GM12892 (cell line): ENCODE measurements around the gene REEP1.

Experiments used
- DNase-seq: peaks from one replicate; pipeline ENCODE4 v3.0.0; 2011; ENCODE audit not compliant: insufficient read length
- FAIRE-seq: peaks from 2 replicates; lab custom pipeline; 2011; peaks lifted over from hg19 to GRCh38; lab: Jason Lieb, UNC
- POLR2A ChIP-seq: IDR thresholded peaks from 2 replicates; pipeline ENCODE4 v1.6.1; 2011; ENCODE audit warnings: low read depth, low read length, control low read depth
- POLR2AphosphoS5 ChIP-seq: IDR thresholded peaks from 2 replicates; pipeline ENCODE4 v1.6.1; 2011; ENCODE audit warnings: low read depth, low read length, control low read depth
- TAF1 ChIP-seq: IDR thresholded peaks from 2 replicates; pipeline ENCODE4 v1.6.1; 2011; ENCODE audit warnings: low read depth, mild to moderate bottlenecking, control low read depth, low read length, borderline replicate concordance

The REEP1 gene

GRCh38 chr2:86315084-86315483 is 22.3 kb downstream of the REEP1 start:
- DNase-seq (no peak), FAIRE-seq (no peak)
- TF ChIP-seq POLR2A = no peak
- TF ChIP-seq TAF1 = no peak
- TF ChIP-seq POLR2AphosphoS5 = no peak

GRCh38 chr2:86314125-86314524 is 23.3 kb downstream of the REEP1 start:
- TF ChIP-seq POLR2AphosphoS5 = no peak
- TF ChIP-seq TAF1 = no peak
- no peak for TF ChIP-seq POLR2A
- DNase-seq (no peak), FAIRE-seq (no peak)

DNA sequence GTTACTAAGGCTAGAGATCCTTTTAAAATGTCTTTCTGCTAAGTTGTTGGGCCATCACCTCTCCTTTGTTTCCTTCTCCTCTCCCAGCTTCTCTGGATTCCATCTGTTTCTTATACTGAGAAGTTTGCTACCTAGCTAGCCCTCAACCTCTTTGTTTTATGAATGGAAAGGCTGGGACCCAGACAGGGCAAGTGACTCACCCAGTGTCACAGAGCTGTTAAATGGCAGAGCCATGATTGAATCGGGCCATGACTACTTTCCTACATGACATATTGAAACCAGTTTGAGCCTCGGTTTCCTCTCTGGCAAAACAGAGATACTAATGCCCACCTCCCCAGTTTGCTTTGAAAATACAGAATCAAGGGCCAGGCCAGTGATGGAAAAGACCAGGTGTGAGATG is 24.1 kb downstream of the REEP1 start:
- DNase-seq (no peak), FAIRE-seq (no peak)
- TF ChIP-seq TAF1 = no peak
- no peak for TF ChIP-seq POLR2AphosphoS5
- TF ChIP-seq POLR2A = no peak

- no peak for TF ChIP-seq TAF1
- TF ChIP-seq POLR2A = no peak
- FAIRE-seq = no peak
- no peak for DNase-seq
These were observed 25.5 kb downstream of the REEP1 start for GRCh38 chr2:86311879-86312278.

DNA sequence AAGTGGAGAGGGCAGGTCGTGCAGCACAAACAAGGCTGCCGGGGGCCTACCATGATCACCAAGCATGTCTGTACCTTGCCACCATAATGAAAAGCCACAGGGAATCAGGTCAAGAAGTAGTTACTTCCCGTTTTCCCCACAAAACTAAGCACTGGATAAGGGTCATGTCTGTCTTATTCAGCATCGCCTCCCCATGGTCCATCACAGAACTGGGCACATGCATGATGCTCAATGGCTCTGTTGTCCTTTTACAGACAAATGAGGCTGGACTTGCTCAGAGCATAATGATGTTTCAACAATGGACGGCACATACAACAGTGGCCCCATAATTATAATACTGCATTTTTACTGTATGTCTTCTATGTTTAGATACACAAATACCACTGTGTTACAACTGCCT is 27.5 kb downstream of the REEP1 start:
- FAIRE-seq = no peak
- TF ChIP-seq TAF1 (no peak), POLR2A (no peak), POLR2AphosphoS5 (no peak)
- no peak for DNase-seq

- FAIRE-seq = no peak
- DNase-seq = no peak
- no peak for TF ChIP-seq TAF1
- no peak for TF ChIP-seq POLR2A
- no peak for TF ChIP-seq POLR2AphosphoS5
These were observed 28.3 kb downstream of the REEP1 start for GRCh38 chr2:86308984-86309695.

- DNase-seq = no peak
- no peak for FAIRE-seq
- TF ChIP-seq POLR2A (no peak), TAF1 (no peak), POLR2AphosphoS5 (no peak)
These were observed 29.1 kb downstream of the REEP1 start for GRCh38 chr2:86308356-86308755.

GRCh38 chr2:86307431-86307830 is 30.0 kb downstream of the REEP1 start:
- TF ChIP-seq TAF1 = no peak
- FAIRE-seq (no peak), DNase-seq (no peak)

- FAIRE-seq (no peak), DNase-seq (no peak)
- no peak for TF ChIP-seq POLR2A
- TF ChIP-seq POLR2AphosphoS5 = no peak
These were observed 31.5 kb downstream of the REEP1 start for GRCh38 chr2:86305915-86306254.

- FAIRE-seq (no peak), DNase-seq (no peak)
- TF ChIP-seq POLR2A (no peak), POLR2AphosphoS5 (no peak), TAF1 (no peak)
These were observed 32.1 kb downstream of the REEP1 start for GRCh38 chr2:86305195-86305914.

DNA sequence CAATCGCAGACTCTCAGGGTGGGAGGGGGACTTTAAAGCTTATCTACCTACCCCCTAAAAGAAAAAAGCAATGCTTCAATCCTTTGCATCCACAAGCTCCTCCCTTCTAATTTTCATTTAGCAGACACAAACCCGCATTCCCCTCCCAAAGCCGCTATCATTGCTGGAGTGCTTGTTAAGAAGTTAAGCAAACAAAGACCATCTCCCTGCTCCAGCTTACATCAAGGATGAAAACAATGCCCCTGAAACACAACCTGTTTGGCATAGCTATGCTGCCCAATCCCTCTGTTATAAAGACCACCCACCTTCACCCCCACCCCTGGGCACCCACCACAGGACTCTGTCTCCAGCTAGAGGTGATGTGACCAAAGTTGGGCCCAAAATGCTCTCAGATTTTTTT is 33.0 kb downstream of the REEP1 start:
- DNase-seq = no peak
- no peak for TF ChIP-seq TAF1
- TF ChIP-seq POLR2AphosphoS5 = no peak
- no peak for FAIRE-seq

GRCh38 chr2:86302320-86302719 is 35.1 kb downstream of the REEP1 start:
- no peak for TF ChIP-seq TAF1
- TF ChIP-seq POLR2A = no peak
- TF ChIP-seq POLR2AphosphoS5 = no peak
- FAIRE-seq (no peak), DNase-seq (no peak)

DNA sequence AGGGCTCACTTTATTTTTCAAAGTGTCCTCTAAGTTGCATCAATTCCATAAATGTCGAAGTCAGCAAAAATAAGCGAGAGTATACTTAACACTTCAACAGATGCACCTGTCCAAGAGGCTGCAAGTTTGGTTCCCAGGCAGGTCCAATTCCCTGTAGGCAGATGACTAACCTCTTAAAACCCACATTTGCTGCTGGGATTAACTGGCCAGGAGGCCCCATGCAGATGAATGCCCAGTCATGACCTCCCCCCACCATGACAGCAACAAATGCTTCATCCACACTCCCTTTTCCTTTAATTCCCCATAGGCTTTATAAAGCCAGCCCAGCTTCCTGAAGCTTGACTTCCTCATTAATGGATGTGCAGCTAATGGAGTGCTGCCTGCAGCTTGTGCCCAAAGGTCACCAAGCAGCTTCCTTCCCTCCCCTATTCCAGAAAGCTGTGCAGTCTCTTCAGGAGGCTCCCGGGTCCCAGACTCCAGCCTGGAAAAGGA is 35.7 kb downstream of the REEP1 start:
- FAIRE-seq (no peak), DNase-seq (no peak)
- TF ChIP-seq TAF1 (no peak), POLR2AphosphoS5 (no peak), POLR2A (no peak)

DNA sequence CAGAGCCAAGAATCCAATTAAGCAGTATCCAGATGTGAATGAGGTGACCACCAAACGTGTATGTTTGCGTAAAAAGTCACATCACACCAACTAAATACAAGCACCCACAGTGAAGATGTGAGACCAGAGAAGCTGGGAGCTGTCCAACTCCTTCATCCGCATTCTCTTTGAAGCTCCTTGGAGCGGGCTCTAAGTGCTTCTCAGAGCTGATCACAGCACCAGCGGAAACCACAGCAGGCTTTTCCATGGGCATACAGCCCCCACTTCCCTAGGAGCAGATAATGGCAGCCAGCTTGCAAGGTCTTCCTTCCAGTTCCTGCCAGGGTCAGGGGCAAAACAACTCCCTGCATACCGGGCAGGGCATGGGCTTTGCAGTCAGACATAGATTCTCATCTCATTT is 36.4 kb downstream of the REEP1 start:
- FAIRE-seq (no peak), DNase-seq (no peak)
- TF ChIP-seq POLR2AphosphoS5 (no peak), POLR2A (no peak), TAF1 (no peak)
